HepG2 (cell line): ENCODE measurements around the gene CCNB1. TPM values are rescaled to one million over a fixed set of nuclear protein-coding genes. Genes with fewer than 3 reads are reported as not detected.

Experiments used
- DR1 ChIP-seq: sonication (generic); formaldehyde crosslinking; IDR thresholded peaks from 2 replicates; pipeline ENCODE4 v1.8.0; 2021; ENCODE audit warnings: mild to moderate bottlenecking, missing genetic modification reagents, inconsistent platforms
- HNRNPK ChIP-seq: fragments of 200-400 bp; formaldehyde crosslinking; IDR thresholded peaks from 2 replicates; pipeline ENCODE4 v1.6.1; 2018; ENCODE audit warnings: low read length, low read depth, moderate library complexity, mild to moderate bottlenecking; ENCODE audit not compliant: poor library complexity, severe bottlenecking
- MXD3 ChIP-seq: IDR thresholded peaks from 2 replicates; pipeline ENCODE4 v1.6.1; 2016; ENCODE audit warnings: mild to moderate bottlenecking, missing biosample characterization, missing genetic modification reagents
- NFKB2 ChIP-seq: sonication (generic); formaldehyde crosslinking; IDR thresholded peaks from 2 replicates; pipeline ENCODE4 v1.4.0; 2020; ENCODE audit warnings: missing genetic modification reagents, borderline replicate concordance
- PHF8 ChIP-seq: sonication (generic); formaldehyde crosslinking; IDR thresholded peaks from 2 replicates; pipeline ENCODE4 v1.5.0; 2020; ENCODE audit warnings: missing genetic modification reagents
- SMC3 ChIP-seq: IDR thresholded peaks from 2 replicates; pipeline ENCODE4 v1.6.1; 2011; ENCODE audit warnings: low read length, improper control_type of control experiment
- SRSF9 ChIP-seq: fragments of 200-400 bp; formaldehyde crosslinking; IDR thresholded peaks from 2 replicates; pipeline ENCODE4 v1.6.1; 2018; ENCODE audit warnings: borderline replicate concordance, mild to moderate bottlenecking, low read depth, low read length; ENCODE audit not compliant: insufficient read depth, poor library complexity, severe bottlenecking
- TFDP1 ChIP-seq: IDR thresholded peaks from 2 replicates; pipeline ENCODE4 v1.6.1; 2016; ENCODE audit warnings: missing compliant biosample characterization, missing genetic modification reagents, borderline replicate concordance
- THAP11 ChIP-seq: IDR thresholded peaks from 2 replicates; pipeline ENCODE4 v1.6.1; 2016; ENCODE audit warnings: missing biosample characterization, missing genetic modification reagents
- XRCC5 ChIP-seq: fragments of 200-400 bp; formaldehyde crosslinking; optimal IDR thresholded peaks from 2 replicates; pipeline ENCODE3; 2017; ENCODE audit warnings: mild to moderate bottlenecking, low read length
- ZKSCAN8 ChIP-seq: IDR thresholded peaks from 2 replicates; pipeline ENCODE4 v1.6.1; 2016; ENCODE audit warnings: borderline replicate concordance, missing genetic modification reagents, missing compliant biosample characterization
- ZNF280D ChIP-seq: sonication (generic); formaldehyde crosslinking; IDR thresholded peaks from 2 replicates; pipeline ENCODE4 v1.5.1; 2020; ENCODE audit warnings: mild to moderate bottlenecking, missing genetic modification reagents
- ZNF296 ChIP-seq: sonication (generic); formaldehyde crosslinking; conservative IDR thresholded peaks from 2 replicates; pipeline ENCODE4 v1.5.0; 2020; ENCODE audit warnings: mild to moderate bottlenecking, missing genetic modification reagents
- ZNF558 ChIP-seq: sonication (generic); formaldehyde crosslinking; IDR thresholded peaks from 2 replicates; pipeline ENCODE4 v1.9.0; 2022; ENCODE audit warnings: mild to moderate bottlenecking, missing genetic modification reagents, borderline replicate concordance
- ZNF614 ChIP-seq: IDR thresholded peaks from 2 replicates; pipeline ENCODE4 v1.6.1; 2018; ENCODE audit warnings: missing biosample characterization, missing genetic modification reagents, inconsistent platforms, borderline replicate concordance
- polyA plus RNA-seq, 8 experiments: library from polyadenylated mRNA; depleted of rRNA in 3 of 8; stranded (reverse) in 7 of 8; unstranded in 1 of 8; fragments of >200 nt; fragmentation: Illumina TruSeq in 4 of 8; extraction: Trizol in 4 of 8; gene quantifications; 2 replicates each; pipeline versions ENCODE4 v1.2.1 to v1.2.3, GENCODE V29; 2011 to 2016; ENCODE audit warnings: low read depth in 4 of 8, missing spikeins in 1 of 8, mixed read lengths in 1 of 8; ENCODE audit not compliant: insufficient read depth in 1 of 8
- total RNA-seq, 5 experiments: library from RNA; depleted of rRNA; stranded (reverse); fragments of >200 nt; fragmentation: Illumina TruSeq; extraction: Trizol; gene quantifications; 2 replicates each; pipeline ENCODE4 v1.2.3, GENCODE V29; 2016; ENCODE audit warnings: low read depth in 1 of 5
- TF ChIP-seq, protein P1 (sequence below): sonication (generic); formaldehyde crosslinking; IDR thresholded peaks from 2 replicates; pipeline ENCODE4 v1.4.0; 2020; ENCODE audit warnings: missing genetic modification reagents
- TF ChIP-seq, protein P2 (sequence below): sonication (generic); formaldehyde crosslinking; IDR thresholded peaks from 2 replicates; pipeline ENCODE4 v1.4.0; 2020; ENCODE audit warnings: mild to moderate bottlenecking, missing genetic modification reagents

CCNB1 gene
- total and polyA plus RNA-seq, 2 of the 13 experiments (the other 11 are each of a cell fraction or from before 2014, with no cell fraction given), result 82.3 to 316 TPM

DNA sequence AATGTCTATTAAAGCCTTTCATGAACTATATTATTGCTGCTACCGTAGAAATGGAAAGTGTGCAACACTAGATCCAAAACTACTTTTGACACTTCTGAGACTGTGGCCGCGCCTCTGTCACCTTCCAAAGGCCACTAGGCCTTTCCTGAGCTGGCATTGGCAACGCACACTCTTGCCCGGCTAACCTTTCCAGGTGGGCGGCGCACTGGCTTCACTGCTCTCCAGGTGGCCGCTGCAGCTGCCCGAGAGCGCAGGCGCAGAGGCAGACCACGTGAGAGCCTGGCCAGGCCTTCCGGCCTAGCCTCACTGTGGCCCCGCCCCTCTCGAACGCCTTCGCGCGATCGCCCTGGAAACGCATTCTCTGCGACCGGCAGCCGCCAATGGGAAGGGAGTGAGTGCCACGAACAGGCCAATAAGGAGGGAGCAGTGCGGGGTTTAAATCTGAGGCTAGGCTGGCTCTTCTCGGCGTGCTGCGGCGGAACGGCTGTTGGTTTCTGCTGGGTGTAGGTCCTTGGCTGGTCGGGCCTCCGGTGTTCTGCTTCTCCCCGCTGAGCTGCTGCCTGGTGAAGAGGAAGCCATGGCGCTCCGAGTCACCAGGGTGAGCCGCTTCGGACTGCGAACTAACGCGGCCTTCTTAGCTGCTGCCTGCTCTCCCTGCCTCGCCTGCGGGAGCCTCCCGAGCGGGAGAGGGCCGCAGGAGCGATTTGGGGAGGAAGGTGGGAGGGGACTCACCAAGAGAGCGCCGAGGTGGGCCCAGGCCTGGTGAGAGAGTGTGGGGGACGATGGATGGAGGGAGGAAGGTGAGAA, at the start of gene CCNB1 (continued):
- TF ChIP-seq ZNF280D (CRISPR knock-in tag) (peak; percentile 48; the same call in 1 of the 2 replicates), THAP11 (peak; percentile 81), HNRNPK (peak; percentile 24), PHF8 (peak; percentile 89), ZKSCAN8 (no peak), ZNF614 (CRISPR knock-in tag) (no peak), MXD3 (CRISPR knock-in tag) (peak; percentile 33; the same call in 1 of the 2 replicates), ZNF296 (CRISPR knock-in tag) (peak; percentile 84; the same call in 1 of the 2 replicates), SMC3 (no peak), SRSF9 (no peak), NFKB2 (peak; percentile 80; the same call in 1 of the 2 replicates), DR1 (CRISPR knock-in tag) (peak; percentile 88), TFDP1 (CRISPR knock-in tag) (peak; percentile 88; the same call in 1 of the 2 replicates), XRCC5 (peak; percentile 79), ZNF558 (CRISPR knock-in tag) (peak; percentile 80; the same call in 1 of the 2 replicates)
- TF ChIP-seq, protein P1, sequence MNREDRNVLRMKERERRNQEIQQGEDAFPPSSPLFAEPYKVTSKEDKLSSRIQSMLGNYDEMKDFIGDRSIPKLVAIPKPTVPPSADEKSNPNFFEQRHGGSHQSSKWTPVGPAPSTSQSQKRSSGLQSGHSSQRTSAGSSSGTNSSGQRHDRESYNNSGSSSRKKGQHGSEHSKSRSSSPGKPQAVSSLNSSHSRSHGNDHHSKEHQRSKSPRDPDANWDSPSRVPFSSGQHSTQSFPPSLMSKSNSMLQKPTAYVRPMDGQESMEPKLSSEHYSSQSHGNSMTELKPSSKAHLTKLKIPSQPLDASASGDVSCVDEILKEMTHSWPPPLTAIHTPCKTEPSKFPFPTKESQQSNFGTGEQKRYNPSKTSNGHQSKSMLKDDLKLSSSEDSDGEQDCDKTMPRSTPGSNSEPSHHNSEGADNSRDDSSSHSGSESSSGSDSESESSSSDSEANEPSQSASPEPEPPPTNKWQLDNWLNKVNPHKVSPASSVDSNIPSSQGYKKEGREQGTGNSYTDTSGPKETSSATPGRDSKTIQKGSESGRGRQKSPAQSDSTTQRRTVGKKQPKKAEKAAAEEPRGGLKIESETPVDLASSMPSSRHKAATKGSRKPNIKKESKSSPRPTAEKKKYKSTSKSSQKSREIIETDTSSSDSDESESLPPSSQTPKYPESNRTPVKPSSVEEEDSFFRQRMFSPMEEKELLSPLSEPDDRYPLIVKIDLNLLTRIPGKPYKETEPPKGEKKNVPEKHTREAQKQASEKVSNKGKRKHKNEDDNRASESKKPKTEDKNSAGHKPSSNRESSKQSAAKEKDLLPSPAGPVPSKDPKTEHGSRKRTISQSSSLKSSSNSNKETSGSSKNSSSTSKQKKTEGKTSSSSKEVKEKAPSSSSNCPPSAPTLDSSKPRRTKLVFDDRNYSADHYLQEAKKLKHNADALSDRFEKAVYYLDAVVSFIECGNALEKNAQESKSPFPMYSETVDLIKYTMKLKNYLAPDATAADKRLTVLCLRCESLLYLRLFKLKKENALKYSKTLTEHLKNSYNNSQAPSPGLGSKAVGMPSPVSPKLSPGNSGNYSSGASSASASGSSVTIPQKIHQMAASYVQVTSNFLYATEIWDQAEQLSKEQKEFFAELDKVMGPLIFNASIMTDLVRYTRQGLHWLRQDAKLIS (CRISPR knock-in tag), result no peak
- TF ChIP-seq, protein P2, sequence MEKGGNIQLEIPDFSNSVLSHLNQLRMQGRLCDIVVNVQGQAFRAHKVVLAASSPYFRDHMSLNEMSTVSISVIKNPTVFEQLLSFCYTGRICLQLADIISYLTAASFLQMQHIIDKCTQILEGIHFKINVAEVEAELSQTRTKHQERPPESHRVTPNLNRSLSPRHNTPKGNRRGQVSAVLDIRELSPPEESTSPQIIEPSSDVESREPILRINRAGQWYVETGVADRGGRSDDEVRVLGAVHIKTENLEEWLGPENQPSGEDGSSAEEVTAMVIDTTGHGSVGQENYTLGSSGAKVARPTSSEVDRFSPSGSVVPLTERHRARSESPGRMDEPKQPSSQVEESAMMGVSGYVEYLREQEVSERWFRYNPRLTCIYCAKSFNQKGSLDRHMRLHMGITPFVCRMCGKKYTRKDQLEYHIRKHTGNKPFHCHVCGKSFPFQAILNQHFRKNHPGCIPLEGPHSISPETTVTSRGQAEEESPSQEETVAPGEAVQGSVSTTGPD (CRISPR knock-in tag), result peak; percentile 47; the same call in 1 of the 2 replicates
